Measurements from ENCODE around the gene PTRH1.
"Not testable (repeated sequence)": the region's sequence is repeated elsewhere in the genome, so short reads cannot be mapped to it uniquely, and the experiment has no call there.

The PTRH1 gene

DNA sequence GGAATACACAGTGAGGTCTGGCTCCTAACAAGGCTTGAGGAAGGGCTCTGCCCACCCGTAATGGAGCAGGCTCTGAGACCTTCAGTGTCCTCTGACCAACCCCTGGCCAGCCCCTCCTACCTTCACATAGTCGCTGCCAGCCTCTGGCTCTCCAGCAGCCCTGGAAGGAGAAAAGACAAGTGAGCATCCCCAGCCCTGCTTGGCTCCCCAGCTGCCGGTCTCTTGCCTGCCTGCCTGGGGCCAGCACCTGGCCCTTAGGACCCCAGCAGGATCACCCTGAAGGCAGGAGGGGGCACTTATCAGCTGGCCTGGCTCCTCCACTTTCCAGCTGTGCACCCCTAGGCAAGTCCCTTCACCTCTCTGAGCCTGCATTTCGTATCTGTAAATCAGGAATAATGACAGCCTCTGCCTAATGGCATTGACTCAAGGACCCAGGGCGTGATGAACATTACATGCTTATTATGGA, 46.1 kb upstream of the PTRH1 start:
- H3F3A ChIP-seq (ENCODE audit: insufficient read depth, low read length) = no peaks in the 10 kb centered on the region
- no peak overlapping the region for H3K4me3 ChIP-seq (ENCODE audit: low read depth, low read length, poor library complexity, severe bottlenecking)
- TF ChIP-seq EZH2 (IDR thresholded peaks at IDR 0.05; ENCODE audit: borderline replicate concordance, low read length) = no peak
- TF ChIP-seq, protein P1, sequence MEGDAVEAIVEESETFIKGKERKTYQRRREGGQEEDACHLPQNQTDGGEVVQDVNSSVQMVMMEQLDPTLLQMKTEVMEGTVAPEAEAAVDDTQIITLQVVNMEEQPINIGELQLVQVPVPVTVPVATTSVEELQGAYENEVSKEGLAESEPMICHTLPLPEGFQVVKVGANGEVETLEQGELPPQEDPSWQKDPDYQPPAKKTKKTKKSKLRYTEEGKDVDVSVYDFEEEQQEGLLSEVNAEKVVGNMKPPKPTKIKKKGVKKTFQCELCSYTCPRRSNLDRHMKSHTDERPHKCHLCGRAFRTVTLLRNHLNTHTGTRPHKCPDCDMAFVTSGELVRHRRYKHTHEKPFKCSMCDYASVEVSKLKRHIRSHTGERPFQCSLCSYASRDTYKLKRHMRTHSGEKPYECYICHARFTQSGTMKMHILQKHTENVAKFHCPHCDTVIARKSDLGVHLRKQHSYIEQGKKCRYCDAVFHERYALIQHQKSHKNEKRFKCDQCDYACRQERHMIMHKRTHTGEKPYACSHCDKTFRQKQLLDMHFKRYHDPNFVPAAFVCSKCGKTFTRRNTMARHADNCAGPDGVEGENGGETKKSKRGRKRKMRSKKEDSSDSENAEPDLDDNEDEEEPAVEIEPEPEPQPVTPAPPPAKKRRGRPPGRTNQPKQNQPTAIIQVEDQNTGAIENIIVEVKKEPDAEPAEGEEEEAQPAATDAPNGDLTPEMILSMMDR (IDR thresholded peaks at IDR 0.05; ENCODE audit: low read length) = no peak
- no peaks in the 10 kb centered on the region for H3K36me3 ChIP-seq (ENCODE audit: insufficient read depth, low read length)
- H3K4me2 ChIP-seq (ENCODE audit: low read length) = no peak overlapping the region
- no peaks in the 10 kb centered on the region for H3K27me3 ChIP-seq (ENCODE audit: insufficient read depth, low read length)
- no peaks in the 10 kb centered on the region for H4K20me1 ChIP-seq (ENCODE audit: insufficient read depth, low read length)
- no peaks in the 10 kb centered on the region for H3K79me2 ChIP-seq (ENCODE audit: insufficient read depth, low read length)
- no peaks in the 10 kb centered on the region for H3K9me3 ChIP-seq (ENCODE audit: low read length)
- H2AFZ ChIP-seq (ENCODE audit: low read length) = no peak overlapping the region
- no peak overlapping the region for H3K9ac ChIP-seq (ENCODE audit: low read length)
- no peaks in the 10 kb centered on the region for H3K4me1 ChIP-seq (ENCODE audit: insufficient read depth, low read length, severe bottlenecking)
- no peaks in the 10 kb centered on the region for H3K9me2 ChIP-seq (ENCODE audit: low read depth, low read length)
- no peak overlapping the region for H3K27ac ChIP-seq (ENCODE audit: low read depth, low read length, poor library complexity, severe bottlenecking)

DNA sequence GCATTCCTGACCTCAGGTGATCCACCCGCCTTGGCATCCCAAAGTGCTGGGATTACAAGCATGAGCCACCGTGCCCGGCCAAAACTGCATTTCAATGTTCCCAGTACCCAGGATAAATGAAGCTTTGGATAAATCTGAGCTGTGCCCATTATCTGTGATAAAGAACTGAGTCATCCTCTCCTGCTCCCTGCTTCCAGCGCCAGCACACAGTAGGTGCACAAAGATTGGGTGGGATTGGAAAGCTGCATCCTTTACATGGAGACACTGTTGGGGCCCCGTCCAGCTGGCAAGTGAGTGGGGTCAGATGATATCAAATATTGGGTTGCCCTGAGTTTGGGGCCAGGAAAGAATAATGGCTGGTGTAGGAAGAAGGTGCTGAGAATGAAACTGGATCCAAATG, 45.6 kb upstream of the PTRH1 start:
- Histone ChIP-seq H2AFZ (ENCODE audit: low read length) (no peak overlapping the region), H3K9me2 (ENCODE audit: low read depth, low read length) (no peaks in the 10 kb centered on the region)

DNA sequence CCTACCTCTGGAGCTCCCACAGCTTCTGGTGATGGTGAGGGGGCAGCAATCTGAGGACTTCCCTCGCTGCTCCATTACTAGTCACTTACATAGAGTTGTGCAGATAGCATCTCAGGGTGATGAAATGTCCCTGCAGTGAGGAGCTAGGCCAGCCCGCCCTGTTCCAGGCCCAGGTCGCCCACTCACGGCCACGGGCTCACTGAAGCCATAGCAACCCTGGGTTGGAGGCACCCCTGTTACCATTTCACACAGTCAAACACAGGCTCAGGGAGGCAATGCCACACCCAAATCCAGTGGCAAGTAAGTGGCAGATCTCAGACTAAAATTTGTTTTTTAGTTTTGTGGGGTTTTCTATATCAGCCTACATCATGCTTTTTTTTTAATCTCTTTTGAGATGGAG, 43.4 kb upstream of the PTRH1 start:
- Histone ChIP-seq H3K9me3 (ENCODE audit: low read length) (no peaks in the 10 kb centered on the region), H3K4me2 (ENCODE audit: low read length) (no peak overlapping the region), H3K79me2 (ENCODE audit: insufficient read depth, low read length) (no peaks in the 10 kb centered on the region), H3K4me1 (ENCODE audit: insufficient read depth, low read length, severe bottlenecking) (no peaks in the 10 kb centered on the region), H2AFZ (ENCODE audit: low read length) (no peak overlapping the region), H3K4me3 (ENCODE audit: low read depth, low read length, poor library complexity, severe bottlenecking) (no peak overlapping the region), H4K20me1 (ENCODE audit: insufficient read depth, low read length) (no peaks in the 10 kb centered on the region), H3K9me2 (ENCODE audit: low read depth, low read length) (no peaks in the 10 kb centered on the region), H3F3A (ENCODE audit: insufficient read depth, low read length) (no peaks in the 10 kb centered on the region), H3K27me3 (ENCODE audit: insufficient read depth, low read length) (no peaks in the 10 kb centered on the region), H3K27ac (ENCODE audit: low read depth, low read length, poor library complexity, severe bottlenecking) (no peak overlapping the region), H3K9ac (ENCODE audit: low read length) (no peak overlapping the region), H3K36me3 (ENCODE audit: insufficient read depth, low read length) (no peaks in the 10 kb centered on the region)
- no peak for TF ChIP-seq EZH2 (IDR thresholded peaks at IDR 0.05; ENCODE audit: borderline replicate concordance, low read length)
- TF ChIP-seq, protein P1 (IDR thresholded peaks at IDR 0.05; ENCODE audit: low read length) = no peak

More for the DNA sequence above, 45.6 kb upstream of the PTRH1 start:
- no peaks in the 10 kb centered on the region for H3K79me2 ChIP-seq (ENCODE audit: insufficient read depth, low read length)
- TF ChIP-seq, protein P1 (IDR thresholded peaks at IDR 0.05; ENCODE audit: low read length) = no peak
- TF ChIP-seq EZH2 (IDR thresholded peaks at IDR 0.05; ENCODE audit: borderline replicate concordance, low read length) = no peak
- H3K36me3 ChIP-seq (ENCODE audit: insufficient read depth, low read length) = no peaks in the 10 kb centered on the region
- no peak overlapping the region for H3K9ac ChIP-seq (ENCODE audit: low read length)
- no peak overlapping the region for H3K4me2 ChIP-seq (ENCODE audit: low read length)
- H3K4me3 ChIP-seq (ENCODE audit: low read depth, low read length, poor library complexity, severe bottlenecking) = no peak overlapping the region
- no peaks in the 10 kb centered on the region for H3K27me3 ChIP-seq (ENCODE audit: insufficient read depth, low read length)
- H3K9me3 ChIP-seq (ENCODE audit: low read length) = no peaks in the 10 kb centered on the region
- no peaks in the 10 kb centered on the region for H3K4me1 ChIP-seq (ENCODE audit: insufficient read depth, low read length, severe bottlenecking)
- no peaks in the 10 kb centered on the region for H3F3A ChIP-seq (ENCODE audit: insufficient read depth, low read length)
- H3K27ac ChIP-seq (ENCODE audit: low read depth, low read length, poor library complexity, severe bottlenecking) = no peak overlapping the region
- no peaks in the 10 kb centered on the region for H4K20me1 ChIP-seq (ENCODE audit: insufficient read depth, low read length)

DNA sequence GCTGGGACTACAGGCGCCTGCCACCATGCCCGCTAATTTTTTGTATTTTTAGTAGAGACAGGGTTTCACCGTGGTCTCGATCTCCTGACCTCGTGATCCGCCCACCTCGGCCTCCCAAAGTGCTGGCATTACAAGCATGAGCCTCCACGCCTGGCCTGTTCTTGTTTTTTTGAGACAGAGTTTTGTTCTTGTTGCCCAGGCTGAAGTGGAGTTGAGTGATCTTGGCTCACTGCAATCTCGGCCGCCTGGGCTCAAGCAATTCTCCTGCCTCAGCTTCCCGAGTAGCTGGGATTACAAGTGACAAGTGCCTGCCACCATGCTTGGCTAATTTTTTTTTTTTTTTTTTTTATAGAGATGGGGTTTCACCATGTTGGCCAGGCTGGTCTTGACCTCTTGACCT, 41.3 kb upstream of the PTRH1 start:
- not testable (repeated sequence) for H3K79me2 ChIP-seq (ENCODE audit: insufficient read depth, low read length); H3K9me3 ChIP-seq (ENCODE audit: low read length); H2AFZ ChIP-seq (ENCODE audit: low read length); H3K4me1 ChIP-seq (ENCODE audit: insufficient read depth, low read length, severe bottlenecking); H4K20me1 ChIP-seq (ENCODE audit: insufficient read depth, low read length); H3K4me3 ChIP-seq (ENCODE audit: low read depth, low read length, poor library complexity, severe bottlenecking); H3K36me3 ChIP-seq (ENCODE audit: insufficient read depth, low read length); H3K27ac ChIP-seq (ENCODE audit: low read depth, low read length, poor library complexity, severe bottlenecking); H3K27me3 ChIP-seq (ENCODE audit: insufficient read depth, low read length); H3F3A ChIP-seq (ENCODE audit: insufficient read depth, low read length); H3K9ac ChIP-seq (ENCODE audit: low read length); H3K4me2 ChIP-seq (ENCODE audit: low read length); H3K9me2 ChIP-seq (ENCODE audit: low read depth, low read length)

All from OCI-LY1 (cell line).